Limb (tissue), 2 donors: ENCODE data around the gene FGF14.
"Not testable (repeated sequence)": the region's sequence is repeated elsewhere in the genome, so short reads cannot be mapped to it uniquely, and the experiment has no call there.

Experiments used
- DNase-seq, 2 donors: peaks; one replicate each; pipeline ENCODE4 v3.0.0-alpha.2; 2016; ENCODE audit errors: extremely low spot score in 2 of 2

FGF14 gene

GRCh38 chr13:102137904-102138303 lies 263.9 kb downstream of the FGF14 start:
- DNase-seq: not testable (repeated sequence)

- DNase-seq: no peak
These were observed 265.0 kb downstream of the FGF14 start for GRCh38 chr13:102136735-102137296.

DNA sequence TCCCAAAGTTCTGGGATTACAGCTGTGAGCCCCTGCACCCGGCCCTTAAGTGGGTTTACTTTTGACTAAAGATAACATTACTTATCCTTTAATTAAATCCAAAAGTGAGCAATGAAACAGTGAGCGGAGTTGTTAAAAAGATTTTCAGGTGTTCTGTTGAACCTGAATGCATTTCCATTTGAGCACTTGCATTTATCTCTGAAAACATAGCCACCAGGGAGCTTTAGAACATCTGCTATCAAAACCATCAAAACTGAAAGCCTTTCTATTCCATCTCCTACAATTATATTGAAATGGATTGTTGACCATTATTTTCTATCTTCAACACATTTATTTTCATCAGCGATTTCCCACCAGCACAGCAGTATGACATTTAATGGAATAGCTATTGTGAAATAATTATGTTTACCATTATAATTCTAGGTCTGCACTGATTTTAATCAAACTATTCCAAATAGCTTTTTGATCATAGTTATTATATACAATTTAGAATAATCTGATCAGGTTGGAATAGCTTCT lies 269.0 kb downstream of the FGF14 start:
- no peak for DNase-seq

DNA sequence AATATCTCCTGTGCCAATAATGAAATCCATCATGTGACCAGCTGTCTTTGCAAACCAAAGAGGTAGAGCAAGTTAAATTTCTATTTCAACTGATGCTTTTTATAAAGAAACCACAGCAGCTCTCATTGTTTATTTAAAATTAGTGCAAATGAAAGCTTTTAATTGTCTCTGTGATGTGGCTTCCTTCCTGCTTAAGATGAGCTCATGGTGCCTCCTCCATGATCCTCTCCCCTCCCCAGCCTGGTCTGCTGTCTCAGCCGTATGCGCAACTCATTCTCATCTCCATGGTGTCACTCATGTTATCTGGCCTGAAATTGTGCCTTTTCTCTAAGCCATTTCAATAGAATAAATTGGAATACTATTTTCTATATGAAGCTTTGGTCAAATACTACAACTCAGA lies 270.6 kb downstream of the FGF14 start:
- DNase-seq: no peak

- no peak for DNase-seq
These were observed 273.5 kb downstream of the FGF14 start for GRCh38 chr13:102128216-102128810.

DNA sequence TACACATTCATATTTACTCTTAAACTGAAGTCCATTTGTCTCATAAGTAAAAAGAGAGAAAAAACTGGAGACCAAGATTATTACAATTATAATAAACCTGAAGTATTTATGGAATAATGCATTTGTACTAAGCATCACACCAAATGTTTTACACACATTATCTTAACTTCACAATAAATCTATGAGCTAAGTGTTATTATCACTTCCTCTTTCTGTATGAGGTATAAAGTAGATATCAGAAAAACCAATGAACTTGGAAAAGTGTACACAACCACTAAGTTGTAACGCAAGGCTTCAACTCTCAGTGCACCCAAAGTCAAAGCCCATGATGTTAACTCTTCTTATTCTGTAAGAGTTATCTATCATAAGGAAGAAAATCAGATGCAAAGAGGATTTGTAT lies 274.7 kb downstream of the FGF14 start:
- no peak for DNase-seq

- DNase-seq: no peak
These were observed 279.7 kb downstream of the FGF14 start for GRCh38 chr13:102122147-102122546.

DNA sequence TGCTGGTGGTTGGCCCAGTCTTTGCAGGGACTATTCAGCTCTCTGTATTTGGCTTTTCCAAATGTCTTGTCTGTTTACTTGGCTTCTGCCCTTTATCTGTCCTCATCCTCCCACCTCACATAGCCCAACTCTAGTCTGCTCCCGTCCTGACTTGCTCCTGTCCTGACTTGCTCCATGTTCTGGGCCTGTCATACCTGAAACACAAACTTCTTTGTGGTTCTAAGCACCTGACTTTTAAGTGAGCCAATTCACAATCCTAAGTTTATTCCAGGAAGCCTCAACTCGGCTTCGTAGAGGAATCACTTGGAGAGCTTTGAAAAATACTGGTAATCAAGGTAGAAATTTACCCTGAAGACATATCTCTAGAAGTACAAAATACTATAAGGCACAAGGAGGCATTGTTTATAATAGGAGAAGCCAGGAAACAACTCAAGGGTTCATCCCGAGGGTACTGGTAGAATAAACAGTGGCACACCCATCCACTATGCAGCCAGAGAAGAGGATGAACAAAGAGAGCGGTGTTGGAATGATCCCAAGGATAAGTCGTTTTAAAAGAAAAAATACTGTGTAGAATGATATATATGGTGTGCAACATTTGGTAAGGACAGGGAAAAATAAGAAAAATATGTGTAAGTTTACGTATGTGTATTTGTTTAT lies 284.5 kb downstream of the FGF14 start:
- no peak for DNase-seq

- no peak for DNase-seq
These were observed 298.4 kb downstream of the FGF14 start for GRCh38 chr13:102103469-102103868.

DNA sequence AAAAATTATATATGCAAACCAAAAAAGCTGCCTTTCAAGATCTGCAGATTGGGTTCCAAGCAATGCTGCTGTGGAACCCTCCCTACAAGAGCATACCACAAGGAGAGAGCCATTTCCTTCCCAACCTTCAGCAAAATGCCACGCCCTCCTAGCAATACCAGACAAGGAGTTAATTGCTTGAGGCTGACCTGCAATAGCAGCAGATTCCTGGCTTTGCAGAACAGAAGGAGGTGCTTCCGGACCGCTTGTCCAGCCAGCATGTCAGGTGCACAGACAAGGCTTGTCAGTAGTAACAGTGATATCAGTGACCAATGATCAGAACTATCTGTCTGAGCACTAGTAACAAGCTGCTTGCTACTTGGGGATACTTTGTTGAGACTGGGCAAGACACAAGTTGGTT lies 301.6 kb downstream of the FGF14 start:
- DNase-seq: no peak

DNA sequence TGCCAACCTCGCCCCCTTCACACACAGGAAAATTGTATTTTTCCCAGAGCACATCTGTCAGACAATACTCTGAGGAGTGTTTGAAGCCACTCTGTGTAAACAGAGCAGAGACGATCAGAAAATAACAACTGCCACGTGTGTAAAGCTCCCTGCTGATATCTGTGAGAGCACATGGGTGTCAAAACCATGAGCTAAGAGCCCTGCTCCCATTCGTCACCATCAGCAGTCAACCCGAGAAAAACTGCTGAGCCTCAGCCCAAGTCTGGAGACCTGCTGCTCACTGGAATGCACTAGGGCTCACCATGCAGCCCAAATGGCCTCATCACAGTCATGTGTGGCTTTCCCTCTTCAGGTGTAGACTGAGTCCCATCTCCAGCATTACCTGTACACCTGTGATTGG lies 304.1 kb downstream of the FGF14 start:
- DNase-seq: no peak

DNA sequence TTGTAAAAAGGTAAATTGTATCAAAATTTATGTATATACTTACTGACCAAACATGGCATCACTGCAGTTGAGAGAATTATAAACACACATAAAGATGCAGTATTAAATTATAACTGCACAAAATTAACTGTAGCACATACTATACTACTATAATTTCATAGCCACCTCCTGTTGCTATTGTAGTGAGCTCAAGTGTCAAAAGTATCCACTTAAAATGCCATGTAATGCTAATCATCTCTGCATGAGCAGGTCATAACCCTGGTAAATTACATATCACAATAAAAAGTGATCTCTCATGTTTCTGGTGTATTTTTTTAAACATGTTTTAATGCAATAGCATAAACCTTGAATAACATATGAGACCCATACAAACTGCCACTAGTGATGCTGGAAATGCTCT lies 308.6 kb downstream of the FGF14 start:
- not testable (repeated sequence) for DNase-seq

GRCh38 chr13:102091231-102091630 lies 310.6 kb downstream of the FGF14 start:
- DNase-seq: no peak

- no peak for DNase-seq
These were observed 311.3 kb downstream of the FGF14 start for GRCh38 chr13:102090532-102090931.

GRCh38 chr13:102089722-102090121 lies 312.1 kb downstream of the FGF14 start:
- DNase-seq: no peak

GRCh38 chr13:102089177-102089576 lies 312.7 kb downstream of the FGF14 start:
- no peak for DNase-seq

GRCh38 chr13:102073251-102073650 lies 328.6 kb downstream of the FGF14 start:
- DNase-seq: no peak

DNA sequence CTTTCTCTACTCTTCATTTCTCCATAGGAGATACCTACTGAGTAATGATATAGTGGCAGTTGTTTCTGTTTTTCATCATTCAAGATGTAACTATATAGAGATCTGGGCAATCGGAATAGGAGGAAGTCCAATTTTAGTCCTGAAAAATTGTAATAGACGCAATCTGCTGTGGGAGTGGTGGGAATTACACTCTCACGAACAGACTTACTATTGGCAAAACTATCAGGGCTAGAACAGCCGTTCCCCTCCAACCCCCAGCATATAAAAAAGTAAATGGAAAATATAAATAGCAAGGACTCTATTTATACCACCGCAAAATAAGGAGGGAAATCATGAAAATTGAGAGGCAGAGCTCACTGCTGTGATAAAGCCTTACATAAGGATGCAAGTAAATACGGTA lies 330.1 kb downstream of the FGF14 start:
- no peak for DNase-seq

DNA sequence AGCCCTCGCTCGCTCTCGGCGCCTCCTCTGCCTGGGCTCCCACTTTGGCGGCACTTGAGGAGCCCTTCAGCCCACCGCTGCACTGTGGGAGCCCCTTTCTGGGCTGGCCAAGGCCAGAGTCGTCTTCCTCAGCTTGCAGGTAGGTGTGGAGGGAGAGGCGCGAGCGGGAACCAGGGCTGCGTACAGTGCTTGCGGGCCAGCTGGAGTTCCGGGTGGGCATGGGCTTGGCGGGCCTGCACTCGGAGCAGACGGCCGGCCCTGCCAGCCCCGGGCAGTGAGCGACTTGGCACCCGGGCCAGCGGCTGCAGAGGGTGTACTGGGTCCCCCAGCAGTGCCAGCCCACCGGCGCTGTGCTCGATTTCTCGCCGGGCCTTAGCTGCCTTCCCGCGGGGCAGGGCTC lies 333.5 kb downstream of the FGF14 start:
- not testable (repeated sequence) for DNase-seq

- DNase-seq: no peak
These were observed 346.6 kb downstream of the FGF14 start for GRCh38 chr13:102055090-102055779.

DNA sequence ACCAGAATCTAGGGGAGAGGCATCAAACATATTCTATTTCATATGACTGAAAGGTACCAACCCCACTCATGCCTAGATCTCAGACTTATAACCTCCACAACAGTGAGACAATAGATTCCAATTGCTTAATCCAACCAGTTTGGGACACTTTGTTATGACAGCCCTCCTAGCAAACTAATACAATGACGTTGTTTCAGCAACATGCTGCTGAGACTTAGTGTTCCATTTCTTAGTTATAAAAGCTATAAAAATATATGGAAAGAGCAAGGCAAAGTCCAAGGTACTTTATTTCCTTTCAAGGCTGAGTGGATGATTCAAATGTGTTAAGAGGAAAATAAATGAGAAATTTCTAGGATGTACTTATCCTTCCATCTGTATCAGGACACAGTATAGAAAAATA lies 352.0 kb downstream of the FGF14 start:
- no peak for DNase-seq

GRCh38 chr13:102045731-102046130 lies 356.1 kb downstream of the FGF14 start:
- DNase-seq: no peak
